GM12878 (cell line): Measurements from ENCODE around the gene DENND1B.

Source experiments
- CTCF ChIP-seq, 3 experiments: IDR thresholded peaks in 2 of 3; conservative IDR thresholded peaks in 1 of 3; 2 replicates each; pipeline ENCODE4 v1.5.1; 2011; ENCODE audit warnings: low read depth in 3 of 3, low read length in 3 of 3, mild to moderate bottlenecking in 3 of 3, control low read depth in 2 of 3, moderate library complexity in 2 of 3, inconsistent platforms in 1 of 3, mixed read lengths in 1 of 3; ENCODE audit not compliant: control insufficient read depth in 2 of 3, insufficient read depth in 1 of 3; ENCODE audit errors: extremely low read depth in 1 of 3
- MAX ChIP-seq: IDR thresholded peaks from 2 replicates; pipeline ENCODE4 v1.6.1; 2012; ENCODE audit warnings: low read depth, low read length, improper control_type of control experiment
- POLR2A ChIP-seq: IDR thresholded peaks from 2 replicates; pipeline ENCODE4 v1.6.1; 2011; ENCODE audit warnings: low read depth, mild to moderate bottlenecking, low read length
- RCOR1 ChIP-seq: conservative IDR thresholded peaks from 2 replicates; pipeline ENCODE4 v1.6.1; 2012; ENCODE audit warnings: low read depth, low read length, improper control_type of control experiment
- SIX5 ChIP-seq: IDR thresholded peaks from 2 replicates; pipeline ENCODE4 v1.6.1; 2011; ENCODE audit warnings: mild to moderate bottlenecking, low read depth, low read length, moderate library complexity; ENCODE audit not compliant: severe bottlenecking
- TAF1 ChIP-seq: IDR thresholded peaks from 2 replicates; pipeline ENCODE4 v1.6.1; 2011; ENCODE audit warnings: mild to moderate bottlenecking, low read depth, low read length, borderline replicate concordance
- ZNF217 ChIP-seq: fragments of 450-650 bp; IDR thresholded peaks from 2 replicates; pipeline ENCODE4 v1.6.1; 2017; ENCODE audit warnings: antibody characterized with exemption, mild to moderate bottlenecking

GRCh38 chr1:197680311-197680710 lies 95.0 kb downstream of the DENND1B start:
- TF ChIP-seq SIX5 (no peak), RCOR1 (no peak), POLR2A (no peak), MAX (no peak), CTCF (IDR thresholded peaks at IDR 0.05 in 2 of 3, conservative IDR thresholded peaks at IDR 0.05 in 1 of 3; ENCODE audit: control insufficient read depth in 2 of 3, extremely low read depth in 1 of 3, insufficient read depth in 1 of 3, low read depth in 3 of 3, low read length in 3 of 3) (no peak), TAF1 (no peak), ZNF217 (no peak)
